ENCODE measurements around the gene MRPL40. TPM values are rescaled to one million over a fixed set of nuclear protein-coding genes. Genes with fewer than 3 reads are reported as not detected.
"Not testable (repeated sequence)": the region's sequence is repeated elsewhere in the genome, so short reads cannot be mapped to it uniquely, and the experiment has no call there.

MRPL40 gene
- total RNA-seq, 1 donor: 34.4 TPM

- TF ChIP-seq CTCF (IDR thresholded peaks at IDR 0.05; ENCODE audit: extremely low read depth, low read depth, low read length): no peak
- Histone ChIP-seq H3K4me3 (ENCODE audit: insufficient read depth, low read length) (no peak overlapping the region), H3K4me1 (ENCODE audit: insufficient read depth, low read length) (no peaks in the 10 kb centered on the region), H3K36me3 (ENCODE audit: insufficient read depth, low read length) (peaks cover 20% of the 10 kb centered on the region), H3K9me3 (ENCODE audit: low read depth, low read length) (no peaks in the 10 kb centered on the region), H3K79me2 (ENCODE audit: insufficient read depth, low read length) (peaks cover 60% of the 10 kb centered on the region), H2AFZ (ENCODE audit: low read length) (no peak overlapping the region), H4K20me1 (ENCODE audit: insufficient read depth, low read length) (peaks cover 17% of the 10 kb centered on the region), H3K27ac (ENCODE audit: low read depth, low read length) (no peak overlapping the region), H3K4me2 (ENCODE audit: insufficient read depth, low read length) (no peak overlapping the region), H3K27me3 (ENCODE audit: insufficient read depth, low read length) (no peaks in the 10 kb centered on the region)
- DNase-seq (ENCODE audit: insufficient read length, low spot score, missing footprints): no peak
Observed at GRCh38 chr22:19440411-19441195, 8.3 kb downstream of the MRPL40 start.

GRCh38 chr22:19442166-19442565 lies 9.8 kb downstream of the MRPL40 start:
- Histone ChIP-seq H3K27me3 (ENCODE audit: insufficient read depth, low read length) (no peaks in the 10 kb centered on the region), H3K4me1 (ENCODE audit: insufficient read depth, low read length) (peaks cover 6% of the 10 kb centered on the region), H3K79me2 (ENCODE audit: insufficient read depth, low read length) (peaks cover 74% of the 10 kb centered on the region), H2AFZ (ENCODE audit: low read length) (no peak overlapping the region), H3K27ac (ENCODE audit: low read depth, low read length) (no peak overlapping the region), H3K4me3 (ENCODE audit: insufficient read depth, low read length) (no peak overlapping the region), H3K4me2 (ENCODE audit: insufficient read depth, low read length) (no peak overlapping the region), H3K36me3 (ENCODE audit: insufficient read depth, low read length) (peaks cover 16% of the 10 kb centered on the region), H4K20me1 (ENCODE audit: insufficient read depth, low read length) (peaks cover 17% of the 10 kb centered on the region), H3K9me3 (ENCODE audit: low read depth, low read length) (no peaks in the 10 kb centered on the region)
- no peak for DNase-seq (ENCODE audit: insufficient read length, low spot score, missing footprints)
- TF ChIP-seq CTCF (IDR thresholded peaks at IDR 0.05; ENCODE audit: extremely low read depth, low read depth, low read length): no peak

DNA sequence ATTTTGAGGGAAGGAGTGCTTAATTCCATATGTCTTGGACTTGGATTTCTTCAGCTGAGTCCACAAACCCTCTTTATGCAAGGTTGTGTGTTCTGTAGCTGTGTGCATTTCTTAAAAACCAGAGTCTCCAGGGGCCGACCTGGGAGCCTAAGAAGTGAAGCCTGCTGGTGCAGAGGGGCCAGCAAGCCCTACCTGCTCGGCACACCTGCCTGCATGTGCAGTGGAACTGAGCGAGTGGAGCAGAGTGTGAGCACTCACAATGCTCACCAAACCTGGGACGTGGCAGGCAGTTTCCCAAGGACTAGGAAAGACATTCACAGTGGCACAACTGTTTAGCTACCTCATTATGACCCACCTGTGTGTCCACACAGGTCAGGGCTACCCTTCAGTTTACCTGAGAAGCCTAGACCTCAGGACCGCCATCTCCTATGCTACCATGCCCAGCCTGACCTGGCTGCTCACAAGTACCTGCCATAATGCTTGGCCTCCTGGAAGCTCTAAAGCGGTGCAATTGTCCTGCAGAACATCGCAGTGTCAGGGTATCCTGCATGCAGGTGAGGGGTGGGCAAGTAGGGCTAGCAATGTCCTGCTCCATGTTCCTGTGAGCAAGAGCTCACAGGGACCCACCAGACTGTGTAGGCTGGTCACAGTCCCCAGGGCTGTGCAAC lies 11.3 kb downstream of the MRPL40 start:
- no peak for TF ChIP-seq CTCF (IDR thresholded peaks at IDR 0.05; ENCODE audit: extremely low read depth, low read depth, low read length)
- peaks cover 17% of the 10 kb centered on the region for H4K20me1 ChIP-seq (ENCODE audit: insufficient read depth, low read length)
- peaks cover 16% of the 10 kb centered on the region for H3K36me3 ChIP-seq (ENCODE audit: insufficient read depth, low read length)
- H3K27me3 ChIP-seq (ENCODE audit: insufficient read depth, low read length): no peaks in the 10 kb centered on the region
- no peaks in the 10 kb centered on the region for H3K9me3 ChIP-seq (ENCODE audit: low read depth, low read length)
- no peak overlapping the region for H2AFZ ChIP-seq (ENCODE audit: low read length)
- no peak overlapping the region for H3K4me3 ChIP-seq (ENCODE audit: insufficient read depth, low read length)
- peaks cover 72% of the 10 kb centered on the region for H3K79me2 ChIP-seq (ENCODE audit: insufficient read depth, low read length)
- no peak for DNase-seq (ENCODE audit: insufficient read length, low spot score, missing footprints)
- no peak overlapping the region for H3K27ac ChIP-seq (ENCODE audit: low read depth, low read length)
- no peak overlapping the region for H3K4me2 ChIP-seq (ENCODE audit: insufficient read depth, low read length)
- H3K4me1 ChIP-seq (ENCODE audit: insufficient read depth, low read length): peaks cover 13% of the 10 kb centered on the region

GRCh38 chr22:19445279-19445982 lies 13.1 kb downstream of the MRPL40 start:
- H3K27me3 ChIP-seq (ENCODE audit: insufficient read depth, low read length); H3K4me2 ChIP-seq (ENCODE audit: insufficient read depth, low read length); H3K27ac ChIP-seq (ENCODE audit: low read depth, low read length); H2AFZ ChIP-seq (ENCODE audit: low read length); DNase-seq (ENCODE audit: insufficient read length, low spot score, missing footprints); H3K9me3 ChIP-seq (ENCODE audit: low read depth, low read length); H3K4me3 ChIP-seq (ENCODE audit: insufficient read depth, low read length): not testable (repeated sequence)
- Histone ChIP-seq H3K79me2 (ENCODE audit: insufficient read depth, low read length) (peaks cover 65% of the 10 kb centered on the region), H3K4me1 (ENCODE audit: insufficient read depth, low read length) (peaks cover 13% of the 10 kb centered on the region), H3K36me3 (ENCODE audit: insufficient read depth, low read length) (peaks cover 22% of the 10 kb centered on the region), H4K20me1 (ENCODE audit: insufficient read depth, low read length) (peaks cover 17% of the 10 kb centered on the region)
